Spleen (tissue), 11 donors: ENCODE results near the gene CEP63. TPM values are rescaled to one million over a fixed set of nuclear protein-coding genes. Genes with fewer than 3 reads are reported as not detected.

Source experiments
- DNase-seq: peaks from one replicate; pipeline ENCODE4 v3.0.0-alpha.2; 2020
- H3K27ac ChIP-seq, 8 donors: fragments of 200-600 bp; sonication (generic) in 7 of 8; 1 replicate in 4 of 8; 2 replicates in 4 of 8; pipeline versions ENCODE4 v1.5.0 to v1.8.0; 2016 to 2021; ENCODE audit warnings: inconsistent platforms in 4 of 8, mild to moderate bottlenecking in 4 of 8, moderate library complexity in 1 of 8
- H3K27me3 ChIP-seq, 7 donors: fragments of 200-600 bp; sonication (generic) in 6 of 7; replicated peaks in 1 of 7; 1 replicate in 4 of 7; 2 replicates in 3 of 7; pipeline versions ENCODE4 v1.5.0 to v1.8.0; 2016 to 2021; ENCODE audit warnings: inconsistent platforms in 3 of 7, mild to moderate bottlenecking in 1 of 7
- H3K36me3 ChIP-seq, 6 donors: fragments of 200-600 bp; sonication (generic) in 5 of 6; 1 replicate in 4 of 6; 2 replicates in 2 of 6; pipeline versions ENCODE4 v1.5.0 to v1.8.0; 2016 to 2021; ENCODE audit warnings: inconsistent platforms in 2 of 6
- H3K4me1 ChIP-seq, 6 donors: fragments of 200-600 bp; sonication (generic) in 5 of 6; 1 replicate in 3 of 6; 2 replicates in 3 of 6; pipeline versions ENCODE4 v1.5.0 to v1.8.0; 2016 to 2021; ENCODE audit warnings: inconsistent platforms in 3 of 6
- H3K4me3 ChIP-seq, 8 donors: fragments of 200-600 bp; sonication (generic) in 7 of 8; 1 replicate in 4 of 8; 2 replicates in 4 of 8; pipeline versions ENCODE4 v1.5.0 to v1.8.0; 2016 to 2021; ENCODE audit warnings: inconsistent platforms in 4 of 8, mild to moderate bottlenecking in 4 of 8, moderate library complexity in 2 of 8
- H3K9me3 ChIP-seq, 8 donors: fragments of 200-600 bp; sonication (generic) in 7 of 8; 1 replicate in 4 of 8; 2 replicates in 4 of 8; pipeline versions ENCODE4 v1.5.0 to v1.8.0; 2016 to 2021; ENCODE audit warnings: inconsistent platforms in 4 of 8
- CTCF ChIP-seq, 11 experiments: fragments of 200-600 bp in 7 of 11; fragments of 450-650 bp in 4 of 11; sonication (generic) in 4 of 11; IDR thresholded peaks in 8 of 11; conservative IDR thresholded peaks in 3 of 11; 1 replicate in 7 of 11; 2 replicates in 4 of 11; pipeline versions ENCODE4 v1.4.0 to v1.8.0; 2016 to 2021; ENCODE audit warnings: antibody characterized with exemption in 11 of 11, inconsistent platforms in 4 of 11, mild to moderate bottlenecking in 1 of 11
- POLR2A ChIP-seq, 3 donors: fragments of 450-650 bp; IDR thresholded peaks; one replicate each; pipeline ENCODE4 v1.5.1; 2017; ENCODE audit warnings: antibody characterized with exemption in 3 of 3, mild to moderate bottlenecking in 1 of 3
- POLR2AphosphoS5 ChIP-seq, 3 donors: sonication (generic); formaldehyde crosslinking; IDR thresholded peaks; one replicate each; pipeline ENCODE4 v1.5.1; 2017; ENCODE audit warnings: antibody characterized with exemption in 3 of 3
- WGBS, 5 donors: extraction: QIAGEN DNeasy Blood & Tissue Kit in 3 of 5; methylation state at CpG; one replicate each; pipeline versions ENCODE4 v1.1.5 to v1.1.7; 2013 to 2018; 5-methylcytosine and 5-hydroxymethylcytosine counted together
- intact Hi-C: fragments of 100-400 bp; cut with DNase I; formaldehyde crosslinking; loops from one replicate; pipeline ENCODE4 v1.15.0; 2023; ENCODE audit warnings: low total_unique reads
- polyA plus RNA-seq, 3 donors: library from polyadenylated mRNA; stranded (reverse); fragments of 200-250 nt; gene quantifications; one replicate each; pipeline ENCODE4 v1.2.1, GENCODE V29; 2013
- total RNA-seq, 7 donors: library from RNA; depleted of rRNA in 3 of 7; stranded (reverse); fragments of >200 nt in 3 of 7; fragmentation: NEBNext Ultra II Directional in 4 of 7; extraction: Animal tissue kit (Norgen Biotek cat#: 25700) in 4 of 7; gene quantifications; one replicate each; pipeline versions ENCODE4 v1.1.0 to v1.2.1, GENCODE V29; 2016 to 2021
- donor health status: healthy with polysubstance abuse.
- donor health status: DM: no; HTN: no; CAD: no; lungs with moderate emphysema.
- donor health status: DM: no; HTN: no; CAD: no.
- donor health status: Bipolar disorder and iron deficiency.
- donor health status: healthy.
- donor health status: DM: no; HTN: no; CAD: no.
- donor health status: DM: yes; HTN: yes; CAD: no.

CEP63 gene
- total and polyA plus RNA-seq, 10 donors: 13.4 to 37.0 (median 28.1) TPM

GRCh38 chr3:134460965-134461364 lies 24.9 kb upstream of the CEP63 start:
- H3K9me3 ChIP-seq: no peaks in the 10 kb centered on the region
- peaks cover 0 to 24% (median 3%) of the 10 kb centered on the region in 6 donors for H3K4me1 ChIP-seq
- no peaks in the 10 kb centered on the region for H3K36me3 ChIP-seq
- 68 to 81% (median 70%) methylated on average over 2 of the region's 2 CpGs for WGBS, 5 donors
- TF ChIP-seq POLR2A (IDR thresholded peaks at IDR 0.05) (no peak), CTCF (IDR thresholded peaks at IDR 0.05 in 8 of 11, conservative IDR thresholded peaks at IDR 0.05 in 3 of 11) (no peak), POLR2AphosphoS5 (IDR thresholded peaks at IDR 0.05) (no peak)
- intact Hi-C loops: no loop called here
- no peak for DNase-seq
- H3K4me3 ChIP-seq: no peak overlapping the region
- H3K27me3 ChIP-seq: peaks cover 0 to 12% (median 0%) of the 10 kb centered on the region in 7 donors
- peak overlapping the region in 7 of 8 donors; percentile 51 to 77 (median 67) for H3K27ac ChIP-seq

- 39 to 59% (median 50%) methylated on average over 5 of the region's 5 CpGs for WGBS, 5 donors
- Histone ChIP-seq H3K9me3 (no peaks in the 10 kb centered on the region), H3K4me3 (no peak overlapping the region), H3K4me1 (peaks cover 0 to 24% (median 3%) of the 10 kb centered on the region in 6 donors), H3K27ac (peak overlapping the region; percentile 35 to 77 (median 72)), H3K27me3 (peaks cover 0 to 6% (median 0%) of the 10 kb centered on the region in 7 donors), H3K36me3 (no peaks in the 10 kb centered on the region)
- DNase-seq: no peak
- intact Hi-C loops: no loop called here
- TF ChIP-seq POLR2A (IDR thresholded peaks at IDR 0.05) (no peak), CTCF (IDR thresholded peaks at IDR 0.05 in 8 of 11, conservative IDR thresholded peaks at IDR 0.05 in 3 of 11) (no peak), POLR2AphosphoS5 (IDR thresholded peaks at IDR 0.05) (no peak)
Measured at GRCh38 chr3:134462331-134462941, 23.4 kb upstream of the CEP63 start.

GRCh38 chr3:134463676-134464063 lies 22.2 kb upstream of the CEP63 start:
- Histone ChIP-seq H3K9me3 (no peaks in the 10 kb centered on the region), H3K27me3 (no peaks in the 10 kb centered on the region), H3K36me3 (no peaks in the 10 kb centered on the region), H3K4me3 (no peak overlapping the region), H3K27ac (peak overlapping the region in 7 of 8 donors; percentile 63 to 77 (median 72)), H3K4me1 (peaks cover 0 to 24% (median 3%) of the 10 kb centered on the region in 6 donors)
- no peak for DNase-seq
- intact Hi-C loops: no loop called here
- WGBS, 5 donors: 78 to 95% (median 84%) methylated on average over 4 of the region's 4 CpGs
- TF ChIP-seq CTCF (IDR thresholded peaks at IDR 0.05 in 8 of 11, conservative IDR thresholded peaks at IDR 0.05 in 3 of 11): no peak

- TF ChIP-seq POLR2AphosphoS5 (IDR thresholded peaks at IDR 0.05) (peak in 1 of 3 donors; percentile 45), CTCF (IDR thresholded peaks at IDR 0.05 in 8 of 11, conservative IDR thresholded peaks at IDR 0.05 in 3 of 11) (no peak)
- 64 to 82% (median 78%) methylated on average over 13 of the region's 13 CpGs for WGBS, 5 donors
- H3K9me3 ChIP-seq: no peaks in the 10 kb centered on the region
- no peaks in the 10 kb centered on the region for H3K27me3 ChIP-seq
- H3K4me1 ChIP-seq: peaks cover 0 to 24% (median 3%) of the 10 kb centered on the region in 6 donors
- DNase-seq: no peak
- H3K27ac ChIP-seq: peak overlapping the region in 7 of 8 donors; percentile 54 to 77 (median 72)
- H3K36me3 ChIP-seq: no peaks in the 10 kb centered on the region
- no peak overlapping the region for H3K4me3 ChIP-seq
- intact Hi-C loops: no loop called here
Measured at GRCh38 chr3:134464064-134464688, 21.7 kb upstream of the CEP63 start.
